Measurements from ENCODE around the gene AK3. TPM values are rescaled to one million over a fixed set of nuclear protein-coding genes. Genes with fewer than 3 reads are reported as not detected.

Gene AK3
- total RNA-seq, 1 experiment from 2014 or later = 41.5 TPM

GRCh38 chr9:4684820-4685219, 56.2 kb downstream of the AK3 start:
- H2BK12ac ChIP-seq (ENCODE audit: insufficient read length, low read depth, low read length) = no peak overlapping the region
- peaks cover 8% of the 10 kb centered on the region; the same call in 1 of the 2 replicates for H3K79me2 ChIP-seq (ENCODE audit: insufficient read depth, low read length)
- H3K27me3 ChIP-seq (ENCODE audit: insufficient read depth, low read length) = no peaks in the 10 kb centered on the region
- no peak overlapping the region for H4K8ac ChIP-seq (replicated peaks; ENCODE audit: insufficient read length, low read depth, low read length)
- H2BK5ac ChIP-seq (ENCODE audit: insufficient read length, low read length) = no peak overlapping the region
- no peaks in the 10 kb centered on the region for H3K27me3 Mint-ChIP-seq (ENCODE audit: low read depth)
- H4K20me1 ChIP-seq (ENCODE audit: control insufficient read depth, insufficient read depth, insufficient read length) = no peaks in the 10 kb centered on the region
- H2AK5ac ChIP-seq (ENCODE audit: insufficient read length, low read length) = no peak overlapping the region
- H2BK20ac ChIP-seq (ENCODE audit: low read depth, low read length, poor library complexity, severe bottlenecking) = no peak overlapping the region
- no peak overlapping the region for H3K14ac ChIP-seq (ENCODE audit: insufficient read depth, low read length)
- no peak overlapping the region for H3K27ac ChIP-seq (ENCODE audit: insufficient read length, low read depth, low read length)
- H3K4me1 Mint-ChIP-seq = peaks cover 0 to 2% of the 10 kb centered on the region in 2 experiments; a peak in 1 of 4 replicates
- H2BK15ac ChIP-seq (ENCODE audit: low read depth, low read length) = no peak overlapping the region
- no peak overlapping the region for H3K4me3 Mint-ChIP-seq
- no peak overlapping the region for H3K56ac ChIP-seq (ENCODE audit: insufficient read length, low read depth, low read length)
- no peak overlapping the region for H2AFZ ChIP-seq (ENCODE audit: low read length)
- no peak for TF ChIP-seq CTCF (conservative IDR thresholded peaks at IDR 0.05)
- DNase-seq = no peak
- H3K4ac ChIP-seq (ENCODE audit: low read depth, low read length) = no peak overlapping the region
- H3T11ph ChIP-seq (ENCODE audit: low read length) = no peak overlapping the region
- H3K79me1 ChIP-seq (ENCODE audit: insufficient read depth, low read depth, low read length, poor library complexity, severe bottlenecking) = no peaks in the 10 kb centered on the region
- H3K4me1 ChIP-seq (ENCODE audit: insufficient read depth, low read length) = no peaks in the 10 kb centered on the region; the same call in 1 of the 2 replicates
- H3K27ac Mint-ChIP-seq = no peak overlapping the region
- H3K4me2 ChIP-seq (ENCODE audit: insufficient read depth, insufficient read length, low read length) = no peak overlapping the region
- no peak overlapping the region for H3K9ac ChIP-seq (ENCODE audit: extremely low read depth, insufficient read length, low read length)
- no peak overlapping the region for H2BK120ac ChIP-seq (ENCODE audit: low read depth, low read length, poor library complexity, severe bottlenecking)
- H4K5ac ChIP-seq (ENCODE audit: insufficient read length, low read depth, low read length) = no peak overlapping the region
- H3K23ac ChIP-seq (ENCODE audit: insufficient read length, low read depth, low read length) = no peak overlapping the region
- no peak overlapping the region for H3K18ac ChIP-seq (ENCODE audit: insufficient read length, low read depth, low read length)
- H3K9me3 Mint-ChIP-seq = no peaks in the 10 kb centered on the region
- H3K23me2 ChIP-seq (ENCODE audit: insufficient read length, low read depth, low read length, poor library complexity, severe bottlenecking) = peaks cover 7% of the 10 kb centered on the region
- H3K9me3 ChIP-seq (ENCODE audit: control insufficient read depth, low read depth, low read length) = no peaks in the 10 kb centered on the region
- H3K36me3 Mint-ChIP-seq (ENCODE audit: insufficient read depth in 1 of 3, low read depth in 3 of 3) = peaks cover 5 to 20% (median 17%) of the 10 kb centered on the region in 3 experiments; a peak in 6 of 7 replicates
- WGBS (ENCODE audit: extremely low coverage, insufficient read length, low lambda C conversion rate) = no CpG with 5 or more reads among the region's 4 CpGs
- H4K91ac ChIP-seq (ENCODE audit: insufficient read length, low read depth, low read length) = no peak overlapping the region
